K562 (cell line): ENCODE results near the gene ZNF195. TPM values are rescaled to one million over a fixed set of nuclear protein-coding genes. Genes with fewer than 3 reads are reported as not detected.

Source experiments
- ARID2 ChIP-seq: fragments of 450-650 bp; IDR thresholded peaks from 2 replicates; pipeline ENCODE4 v1.6.1; 2017; ENCODE audit warnings: antibody characterized with exemption, mild to moderate bottlenecking
- ATF7 ChIP-seq: fragments of 450-650 bp; IDR thresholded peaks from 2 replicates; pipeline ENCODE4 v1.7.1; 2014; ENCODE audit warnings: mild to moderate bottlenecking, moderate library complexity
- CBX3 ChIP-seq, 2 experiments: IDR thresholded peaks; 1 replicate in 1 of 2; 2 replicates in 1 of 2; pipeline ENCODE4 v1.6.1; 2012; ENCODE audit warnings: inconsistent platforms in 2 of 2, low read length in 2 of 2, borderline replicate concordance in 1 of 2, control low read depth in 1 of 2
- FOSL1 ChIP-seq: fragments of 200-800 bp; sonication (Bioruptor generic); conservative IDR thresholded peaks from 2 replicates; pipeline ENCODE4 v1.6.1; 2016; ENCODE audit warnings: missing genetic modification characterization, missing compliant biosample characterization
- HDAC3 ChIP-seq: fragments of 450-650 bp; IDR thresholded peaks from 2 replicates; pipeline ENCODE4 v1.6.1; 2018; ENCODE audit warnings: borderline replicate concordance, mild to moderate bottlenecking, moderate library complexity; ENCODE audit not compliant: partially characterized antibody
- L3MBTL2 ChIP-seq: fragments of 450-650 bp; IDR thresholded peaks from 2 replicates; pipeline ENCODE4 v1.6.1; 2016; ENCODE audit warnings: mild to moderate bottlenecking, moderate library complexity
- LEF1 ChIP-seq: fragments of 450-650 bp; IDR thresholded peaks from 2 replicates; pipeline ENCODE4 v1.6.1; 2016; ENCODE audit warnings: mild to moderate bottlenecking
- MECOM ChIP-seq: fragments of 250-450 bp; sonication (Bioruptor Pico); IDR thresholded peaks from 2 replicates; pipeline ENCODE4 v1.8.0; 2022; ENCODE audit warnings: inconsistent platforms
- NFATC3 ChIP-seq: fragments of 450-650 bp; IDR thresholded peaks from 2 replicates; pipeline ENCODE4 v1.6.1; 2017; ENCODE audit warnings: mild to moderate bottlenecking
- RHOXF2B ChIP-seq: fragments of 250-450 bp; sonication (Bioruptor Pico); conservative IDR thresholded peaks from 2 replicates; pipeline ENCODE4 v1.5.1; 2021
- SLC30A9 ChIP-seq: fragments of 250-450 bp; sonication (Bioruptor Pico); IDR thresholded peaks from 2 replicates; pipeline ENCODE4 v1.8.0; 2022; ENCODE audit warnings: mild to moderate bottlenecking, moderate library complexity
- TAF1 ChIP-seq: IDR thresholded peaks from 2 replicates; pipeline ENCODE4 v1.6.1; 2011; ENCODE audit warnings: mild to moderate bottlenecking, low read length, moderate library complexity; ENCODE audit not compliant: insufficient read depth, control insufficient read depth, severe bottlenecking; ENCODE audit errors: extremely low read depth
- ZFP1 ChIP-seq: fragments of 450-650 bp; formaldehyde crosslinking; IDR thresholded peaks from 2 replicates; pipeline ENCODE4 v1.4.0; 2020; ENCODE audit warnings: mild to moderate bottlenecking, mixed read lengths
- ZNF551 ChIP-seq: fragments of 250-450 bp; sonication (Bioruptor Pico); IDR thresholded peaks from 2 replicates; pipeline ENCODE4 v1.5.0; 2021; ENCODE audit warnings: mild to moderate bottlenecking, moderate library complexity
- polyA plus RNA-seq, 8 experiments: library from polyadenylated mRNA; depleted of rRNA in 4 of 8; stranded (reverse) in 5 of 8; unstranded in 3 of 8; fragments of >200 nt; fragmentation: Nextera tagmentation in 2 of 8; fragmentation: Illumina TruSeq in 1 of 8; extraction: Ambion mirVana in 2 of 8; extraction: Trizol in 1 of 8; gene quantifications; 2 replicates each; pipeline versions ENCODE4 v1.2.1 to v1.2.3, GENCODE V29; 2011 to 2014; ENCODE audit warnings: inconsistent platforms in 1 of 8, missing spikeins in 1 of 8
- total RNA-seq, 7 experiments: library from RNA; depleted of rRNA in 6 of 7; stranded (reverse); fragments of >200 nt in 6 of 7; fragmentation: Illumina TruSeq in 2 of 7; extraction: Trizol in 2 of 7; gene quantifications; 2 replicates each; pipeline versions ENCODE4 v1.2.1 to v1.2.3, GENCODE V29; 2011 to 2021; ENCODE audit warnings: low replicate concordance in 1 of 7
- TF ChIP-seq, protein P1 (sequence below): sonication (generic); formaldehyde crosslinking; IDR thresholded peaks from 2 replicates; pipeline ENCODE4 v1.5.0; 2020; ENCODE audit warnings: missing genetic modification reagents
- TF ChIP-seq, protein P2 (sequence below), 2 experiments: fragments of 450-650 bp in 1 of 2; sonication (generic) in 1 of 2; formaldehyde crosslinking in 1 of 2; IDR thresholded peaks in 1 of 2; conservative IDR thresholded peaks in 1 of 2; 2 replicates each; pipeline versions ENCODE4 v1.6.1 to v1.8.1; 2016 to 2023; ENCODE audit warnings: mild to moderate bottlenecking in 2 of 2, moderate library complexity in 2 of 2, inconsistent platforms in 1 of 2, missing genetic modification reagents in 1 of 2

Gene ZNF195
- total and polyA plus RNA-seq, 9 of the 15 experiments (the other 6 are each of a cell fraction or from before 2014, with no cell fraction given) = 42.1 to 75.5 (median 60.4) TPM

DNA sequence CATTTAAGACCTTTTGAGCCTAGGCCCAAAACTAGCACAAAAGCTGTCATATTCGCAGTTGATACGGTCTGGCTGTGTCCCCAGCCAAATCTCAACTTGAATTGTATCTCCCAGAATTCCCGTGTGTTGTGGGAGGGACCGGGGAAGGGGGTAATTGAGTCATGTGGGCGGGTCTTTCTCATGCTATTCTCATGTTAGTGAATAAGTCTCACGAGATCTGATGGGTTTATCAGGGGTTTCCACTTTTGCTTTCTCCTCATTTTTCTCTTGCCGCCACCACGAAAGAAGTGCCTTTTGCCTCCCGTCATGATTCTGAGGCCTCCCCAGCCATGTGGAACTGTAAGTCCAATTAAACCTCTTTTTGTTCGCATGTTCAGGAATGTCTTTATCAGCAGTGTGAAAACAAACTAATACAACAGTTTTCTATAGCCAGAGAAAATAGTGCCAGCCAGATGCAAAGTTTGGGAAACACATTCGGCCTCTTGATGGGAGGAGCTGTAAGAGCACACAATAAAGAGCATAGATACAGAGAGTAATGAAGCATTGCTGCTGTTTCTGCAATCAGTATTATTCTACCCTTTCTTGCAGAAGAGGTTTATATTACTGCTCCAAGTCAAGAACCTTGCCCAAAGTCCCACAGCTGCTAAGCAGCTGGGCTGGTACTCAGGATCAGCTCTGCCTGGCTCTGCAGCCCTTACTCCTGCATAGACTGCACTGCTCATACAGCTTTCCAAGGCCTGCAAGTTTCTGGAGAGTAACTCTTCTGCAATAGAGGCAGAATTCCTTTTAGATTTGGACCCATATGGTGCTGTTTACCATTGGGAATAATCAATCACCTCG lies 2.0 kb upstream of the ZNF195 start (continued):
- peak; percentile 71 for TF ChIP-seq TAF1
- TF ChIP-seq HDAC3 = peak; percentile 36
- 0 out of 2 replicates have a peak, but pooled peaks have one; percentile 19 for TF ChIP-seq NFATC3
- no peak for TF ChIP-seq MECOM (CRISPR knock-in tag)
- no peak for TF ChIP-seq ARID2
- TF ChIP-seq, protein P1, sequence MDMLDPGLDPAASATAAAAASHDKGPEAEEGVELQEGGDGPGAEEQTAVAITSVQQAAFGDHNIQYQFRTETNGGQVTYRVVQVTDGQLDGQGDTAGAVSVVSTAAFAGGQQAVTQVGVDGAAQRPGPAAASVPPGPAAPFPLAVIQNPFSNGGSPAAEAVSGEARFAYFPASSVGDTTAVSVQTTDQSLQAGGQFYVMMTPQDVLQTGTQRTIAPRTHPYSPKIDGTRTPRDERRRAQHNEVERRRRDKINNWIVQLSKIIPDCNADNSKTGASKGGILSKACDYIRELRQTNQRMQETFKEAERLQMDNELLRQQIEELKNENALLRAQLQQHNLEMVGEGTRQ (CRISPR knock-in tag) = no peak
- no peak for TF ChIP-seq SLC30A9 (CRISPR knock-in tag)
- TF ChIP-seq, protein P2, sequence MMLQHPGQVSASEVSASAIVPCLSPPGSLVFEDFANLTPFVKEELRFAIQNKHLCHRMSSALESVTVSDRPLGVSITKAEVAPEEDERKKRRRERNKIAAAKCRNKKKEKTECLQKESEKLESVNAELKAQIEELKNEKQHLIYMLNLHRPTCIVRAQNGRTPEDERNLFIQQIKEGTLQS (IDR thresholded peaks at IDR 0.05) = peak; percentile 24; the same call in 1 of the 2 replicates
- TF ChIP-seq, protein P2 (CRISPR knock-in tag; conservative IDR thresholded peaks at IDR 0.05) = no peak
- TF ChIP-seq FOSL1 = peak; percentile 17; the same call in 1 of the 2 replicates
- TF ChIP-seq ZFP1 (CRISPR knock-in tag) = no peak
- TF ChIP-seq L3MBTL2 = peak; percentile 78
- no peak; the same call in none of the 2 replicates for TF ChIP-seq ATF7
- no peak for TF ChIP-seq RHOXF2B (CRISPR knock-in tag)
- no peak for TF ChIP-seq LEF1
- no peak for TF ChIP-seq ZNF551 (CRISPR knock-in tag)
- peak in 1 of 2 experiments; percentile 10; a peak in 1 of 3 replicates for TF ChIP-seq CBX3 (IDR thresholded peaks at IDR 0.05; ENCODE audit: borderline replicate concordance in 1 of 2, low read length in 2 of 2)
